ENCODE results near the gene MDFI.

Gene MDFI

GRCh38 chr6:41651962-41652657, 13.8 kb downstream of the MDFI start:
- no peak for DNase-seq

- no peak for DNase-seq
Observed at GRCh38 chr6:41652866-41653652, 14.8 kb downstream of the MDFI start.

GRCh38 chr6:41653691-41654090, 15.4 kb downstream of the MDFI start:
- no peak for DNase-seq

GRCh38 chr6:41654151-41654697, 16.0 kb downstream of the MDFI start:
- no peak for DNase-seq

GRCh38 chr6:41654698-41655151, 16.5 kb downstream of the MDFI start:
- no peak for DNase-seq

- no peak for DNase-seq
Observed at GRCh38 chr6:41655176-41655575, 16.9 kb downstream of the MDFI start.

GRCh38 chr6:41655646-41656001, 17.4 kb downstream of the MDFI start:
- no peak for DNase-seq

GRCh38 chr6:41656002-41656691, 17.9 kb downstream of the MDFI start:
- no peak for DNase-seq

GRCh38 chr6:41657131-41658094, 19.1 kb downstream of the MDFI start:
- DNase-seq = no peak

GRCh38 chr6:41658636-41659035, 20.4 kb downstream of the MDFI start:
- DNase-seq = peak; percentile 80

GRCh38 chr6:41659935-41660334, 21.7 kb downstream of the MDFI start:
- no peak for DNase-seq

GRCh38 chr6:41663568-41663967, 25.3 kb downstream of the MDFI start:
- no peak for DNase-seq

- DNase-seq = no peak
Observed at GRCh38 chr6:41664271-41664670, 26.0 kb downstream of the MDFI start.

- no peak for DNase-seq
Observed at GRCh38 chr6:41667195-41667594, 28.9 kb downstream of the MDFI start.

- no peak for DNase-seq
Observed at GRCh38 chr6:41668968-41669367, 30.7 kb downstream of the MDFI start.

- no peak for DNase-seq
Observed at GRCh38 chr6:41670703-41671360, 32.6 kb downstream of the MDFI start.

GRCh38 chr6:41671376-41671775, 33.1 kb downstream of the MDFI start:
- DNase-seq = no peak

GRCh38 chr6:41672016-41672415, 33.7 kb downstream of the MDFI start:
- no peak for DNase-seq

GRCh38 chr6:41672816-41673703, 34.8 kb downstream of the MDFI start:
- DNase-seq = peak; percentile 34

GRCh38 chr6:41673704-41674000, 35.4 kb downstream of the MDFI start:
- no peak for DNase-seq
